ENCODE data around the gene PPP2R2B. TPM values are rescaled to one million over a fixed set of nuclear protein-coding genes. Genes with fewer than 3 reads are reported as not detected.

Gene PPP2R2B
- total and polyA plus RNA-seq, 2 of the 4 experiments (the other 2 are of a cell fraction), result not detected

GRCh38 chr5:146820987-146821386 is 57.6 kb downstream of the PPP2R2B start:
- Histone ChIP-seq H3K4me2 (ENCODE audit: low read depth, low read length) (no peak overlapping the region), H3K79me1 (ENCODE audit: low read depth in 1 of 2, low read length in 2 of 2) (no peaks in the 10 kb centered on the region), H2AK9ac (replicated peaks; ENCODE audit: low read depth, low read length, poor library complexity) (no peak overlapping the region), H2BK20ac (ENCODE audit: low read depth, low read length) (no peak overlapping the region), H3K27me3 (ENCODE audit: control insufficient read depth, insufficient read depth, low read length) (no peaks in the 10 kb centered on the region), H2AFZ (replicated peaks; ENCODE audit: low read length, poor library complexity) (no peak overlapping the region), H3K56ac (ENCODE audit: extremely low read depth, insufficient read depth, low read length) (no peak overlapping the region), H3K4ac (ENCODE audit: low read depth, low read length) (no peak overlapping the region), H2BK120ac (ENCODE audit: low read depth, low read length) (no peak overlapping the region), H4K91ac (ENCODE audit: insufficient read depth, low read depth, low read length) (no peak overlapping the region), H3K9me1 (ENCODE audit: insufficient read depth, low read length) (no peaks in the 10 kb centered on the region), H4K5ac (ENCODE audit: low read depth, low read length) (no peak overlapping the region), H3K27ac (ENCODE audit: insufficient read depth, low read length) (no peak overlapping the region), H4K8ac (ENCODE audit: low read depth in 2 of 2, low read length in 2 of 2) (no peak overlapping the region), H3K23ac (ENCODE audit: low read depth, low read length) (no peak overlapping the region), H3K4me1 (ENCODE audit: control insufficient read depth, insufficient read depth, low read length) (no peaks in the 10 kb centered on the region), H3K9me3 (ENCODE audit: control insufficient read depth, insufficient read depth, low read length) (peaks cover 2% of the 10 kb centered on the region; the same call in 1 of the 2 replicates), H2AK5ac (ENCODE audit: low read depth, low read length) (no peak overlapping the region), H2BK15ac (ENCODE audit: low read depth, low read length) (no peak overlapping the region), H3K9ac (ENCODE audit: low read depth, low read length) (no peak overlapping the region), H3K36me3 (ENCODE audit: control insufficient read depth, insufficient read depth, low read length) (no peaks in the 10 kb centered on the region), H3K18ac (ENCODE audit: low read depth, low read length) (no peak overlapping the region), H3K4me3 (ENCODE audit: insufficient read depth, low read depth, low read length) (no peak overlapping the region), H3K14ac (replicated peaks; ENCODE audit: low read depth, low read length) (no peak overlapping the region), H4K20me1 (ENCODE audit: insufficient read depth, low read length) (no peaks in the 10 kb centered on the region), H2BK5ac (ENCODE audit: low read depth, low read length, poor library complexity, severe bottlenecking) (no peak overlapping the region)
- DNase-seq, result no peak
- dilution Hi-C loops (cut with HindIII; ENCODE audit: low sequenced_read_pairs, unreplicated experiment), result no loop called here
- BruUV-seq (replicated peaks), result no TSS peak
- intact Hi-C loops (cut with micrococcal nuclease), result no loop called here
- ChIA-PET CTCF (no interaction called here), POLR2A (ENCODE audit: unreplicated experiment) (no interaction called here)
- 51% methylated on average over 3 of the region's 3 CpGs; no CpG with 5 or more reads in 1 of the 2 experiments for WGBS, 2 experiments (ENCODE audit: extremely low coverage in 2 of 2, insufficient read length in 1 of 2)
- no peak for TF ChIP-seq BHLHE40 (IDR thresholded peaks at IDR 0.05; ENCODE audit: low read depth, low read length)
- TF ChIP-seq USF2 (IDR thresholded peaks at IDR 0.05; ENCODE audit: low read depth, low read length), result no peak
- no peak for TF ChIP-seq POLR2A (IDR thresholded peaks at IDR 0.05; ENCODE audit: low read depth, low read length)
- in situ Hi-C loops (cut with MboI; ENCODE audit: low sequenced_read_pairs), result no loop called here
- no peak for ATAC-seq (ENCODE audit: low read depth)
